Astrocyte of the cerebellum (primary cell): ENCODE data around the gene HLCS.

Source experiments
- DNase-seq: peaks from one replicate; pipeline ENCODE4 v3.0.0-alpha.2; 2011; ENCODE audit warnings: low read depth
- H3K4me3 ChIP-seq: 2 replicates; pipeline ENCODE4 v1.5.1; 2011; ENCODE audit warnings: mild to moderate bottlenecking, low read depth, low read length, moderate library complexity
- CTCF ChIP-seq: IDR thresholded peaks from 2 replicates; pipeline ENCODE4 v1.5.1; 2012; ENCODE audit warnings: low read length, low read depth, moderate library complexity, mild to moderate bottlenecking; ENCODE audit errors: missing control alignments
- in situ Hi-C: cut with HindIII; loops from 2 replicates; pipeline ENCODE4 v1.10.0; 2017; ENCODE audit warnings: low sequenced_read_pairs

HLCS gene

GRCh38 chr21:36922861-36923260 is 43.6 kb downstream of the HLCS start:
- DNase-seq: no peak
- in situ Hi-C loops: no loop called here
- TF ChIP-seq CTCF: no peak
- H3K4me3 ChIP-seq: no peak overlapping the region

GRCh38 chr21:36918291-36918690 is 48.2 kb downstream of the HLCS start:
- no peak for DNase-seq
- no peak for TF ChIP-seq CTCF
- no peak overlapping the region for H3K4me3 ChIP-seq
- in situ Hi-C loops: no loop called here

DNA sequence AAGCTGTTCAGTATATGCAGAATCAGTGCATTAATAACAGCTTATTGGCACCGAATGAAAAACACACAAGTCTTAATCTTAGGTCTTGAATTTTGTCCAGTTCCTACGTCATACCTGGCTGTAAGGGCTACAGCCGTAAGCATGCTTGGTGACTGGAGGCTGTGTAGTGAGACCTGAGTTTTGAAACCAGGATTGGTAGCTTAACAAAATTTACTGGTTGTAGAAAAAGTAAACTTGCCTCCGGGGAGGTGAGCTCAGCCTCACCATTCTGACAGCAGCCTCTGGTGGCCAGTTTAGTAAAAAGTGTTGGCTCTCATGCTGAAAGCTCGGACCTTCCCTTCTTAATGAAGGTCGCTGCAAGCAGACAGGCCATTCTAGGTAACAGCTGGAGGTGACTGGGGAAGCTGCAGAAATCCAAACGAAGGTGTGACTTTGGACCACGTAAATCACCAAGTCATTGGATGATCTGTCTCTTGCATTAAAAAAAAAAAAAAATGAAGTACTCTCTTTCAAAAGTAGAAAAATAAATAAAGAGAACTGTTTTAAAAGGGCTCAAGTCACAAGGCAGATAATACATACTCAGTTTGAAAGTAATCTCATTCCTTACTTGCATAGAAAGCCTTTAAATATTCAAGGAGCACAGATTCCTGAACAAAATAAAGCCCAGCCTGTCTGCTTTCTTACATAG is 48.9 kb downstream of the HLCS start:
- peak; percentile 89 for TF ChIP-seq CTCF
- H3K4me3 ChIP-seq: no peak overlapping the region
- in situ Hi-C loops: no loop called here
- no peak for DNase-seq

- in situ Hi-C loops: no loop called here
- no peak for TF ChIP-seq CTCF
- no peak for DNase-seq
- no peak overlapping the region for H3K4me3 ChIP-seq
These were observed 49.8 kb downstream of the HLCS start for GRCh38 chr21:36916718-36917117.

DNA sequence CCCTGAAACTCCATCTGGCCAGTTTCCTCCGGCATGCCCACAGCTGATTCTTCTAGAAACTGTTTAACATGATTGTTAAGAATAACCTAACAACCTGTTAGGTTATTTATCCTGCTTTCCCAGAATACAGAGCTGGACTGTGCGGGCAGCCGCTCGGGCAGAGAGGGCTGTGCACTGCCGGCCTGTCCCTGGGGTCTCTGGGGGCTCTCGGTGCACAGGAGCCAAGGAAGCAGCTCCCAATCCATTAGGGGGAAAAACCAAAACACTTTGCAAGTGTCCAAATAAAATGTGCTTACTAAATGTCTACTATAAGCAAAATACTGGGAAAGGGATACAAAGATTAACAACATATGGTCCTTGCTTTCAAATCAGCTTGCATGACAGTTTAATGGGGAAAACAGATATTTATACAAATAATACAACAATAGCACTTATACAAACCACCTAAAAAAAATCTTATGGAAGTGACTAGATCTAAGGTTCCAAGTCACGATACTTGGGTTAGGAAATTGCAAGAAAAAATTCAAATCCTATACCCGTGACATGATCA is 50.7 kb downstream of the HLCS start:
- no peak for DNase-seq
- no peak for TF ChIP-seq CTCF
- no peak overlapping the region for H3K4me3 ChIP-seq
- in situ Hi-C loops: no loop called here

DNA sequence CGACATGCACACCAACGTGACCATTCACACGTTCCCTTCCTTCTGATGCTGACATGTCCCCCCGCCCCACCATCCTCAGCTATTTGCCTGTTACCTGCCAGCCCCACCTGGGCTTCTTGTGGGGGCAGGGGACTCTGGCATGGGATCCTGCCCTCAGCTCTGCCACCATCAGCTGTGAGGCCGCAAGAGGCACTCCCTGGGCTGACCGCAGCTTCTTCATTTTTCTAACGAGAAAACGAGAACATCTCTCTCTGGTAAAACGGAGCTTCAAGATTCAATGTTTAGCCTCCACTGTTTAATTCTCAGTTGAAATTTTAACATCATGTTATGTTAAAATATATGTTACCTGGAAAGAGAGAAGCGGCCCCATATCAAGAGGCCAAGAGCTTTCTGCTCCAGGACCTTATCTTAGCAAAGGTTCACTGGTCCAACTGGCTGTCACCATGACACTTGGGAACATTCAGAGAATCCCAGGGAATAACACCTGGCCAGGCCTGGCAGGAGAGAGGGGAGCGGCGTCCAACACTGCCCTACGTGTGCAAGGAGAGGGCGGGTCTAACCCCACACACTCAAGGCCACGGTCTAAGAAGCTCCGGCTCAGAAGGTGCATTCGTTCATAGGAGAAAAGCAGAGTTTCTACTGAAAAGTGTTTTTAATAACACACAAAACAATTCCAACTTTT is 51.3 kb downstream of the HLCS start:
- no peak for DNase-seq
- in situ Hi-C loops: no loop called here
- H3K4me3 ChIP-seq: no peak overlapping the region
- no peak for TF ChIP-seq CTCF
